GM12873 (cell line): Measurements from ENCODE around the gene SLC4A5.

ENCODE experiments used
- CTCF ChIP-seq: IDR thresholded peaks from 2 replicates; pipeline ENCODE4 v1.5.1; 2012; ENCODE audit warnings: low read depth, mild to moderate bottlenecking, moderate library complexity, low read length, control low read depth; ENCODE audit not compliant: insufficient read depth; ENCODE audit errors: missing control alignments

Gene SLC4A5

GRCh38 chr2:74384051-74384450, 40.8 kb upstream of the SLC4A5 start:
- no peak for TF ChIP-seq CTCF

GRCh38 chr2:74383254-74383653, 40.0 kb upstream of the SLC4A5 start:
- no peak for TF ChIP-seq CTCF

GRCh38 chr2:74381751-74382150, 38.5 kb upstream of the SLC4A5 start:
- TF ChIP-seq CTCF: no peak

- no peak for TF ChIP-seq CTCF
Measured at GRCh38 chr2:74379851-74380789, 36.9 kb upstream of the SLC4A5 start, which contains the start of gene DCTN1. DCTN1 (minus strand) TSS chr2:74380311; CDS start chr2:74380037, 274 bp downstream.

- TF ChIP-seq CTCF: no peak
Measured at GRCh38 chr2:74378007-74378406, 34.8 kb upstream of the SLC4A5 start.

- no peak for TF ChIP-seq CTCF
Measured at GRCh38 chr2:74375838-74376237, 32.6 kb upstream of the SLC4A5 start.

GRCh38 chr2:74374509-74375205, 31.4 kb upstream of the SLC4A5 start:
- TF ChIP-seq CTCF: no peak
